Caco-2 (cell line): ENCODE results near the gene TIGD4. TPM values are rescaled to one million over a fixed set of nuclear protein-coding genes. Genes with fewer than 3 reads are reported as not detected.

Source experiments
- BruUV-seq: library from RNA; stranded (reverse); fragments of 400-500 nt; replicated peaks from 2 replicates; lab custom pipeline; 2021; lab: Mats Ljungman, UMichigan
- CTCF ChIA-PET: fragments of 300-600 bp; sonication (Branson Sonifier 250); formaldehyde crosslinking; loops from one replicate; lab custom pipeline; 2022; ENCODE audit warnings: antibody characterized with exemption; lab: Charles Lee
- POLR2A ChIA-PET: fragments of 300-600 bp; sonication (Branson Sonifier 250); formaldehyde crosslinking; loops from one replicate; lab custom pipeline; 2022; ENCODE audit warnings: antibody characterized with exemption; lab: Charles Lee
- DNase-seq, 2 experiments: peaks; one replicate each; pipeline versions ENCODE4 v3.0.0 to v3.0.0-alpha.2; 2020 to 2022
- H3K27me3 ChIP-seq: replicated peaks from 2 replicates; pipeline ENCODE4 v1.6.0; 2011; ENCODE audit warnings: low read length; ENCODE audit not compliant: control insufficient read depth, insufficient read depth
- H3K36me3 ChIP-seq: 2 replicates; pipeline ENCODE4 v1.5.1; 2011; ENCODE audit warnings: low read length; ENCODE audit not compliant: control insufficient read depth, insufficient read depth
- H3K4me1 ChIP-seq: fragments of 250-450 bp; sonication (Bioruptor Pico); 2 replicates; pipeline ENCODE4 v1.5.1; 2020; ENCODE audit warnings: mild to moderate bottlenecking
- H3K4me3 ChIP-seq: 2 replicates; pipeline ENCODE4 v1.5.1; 2011; ENCODE audit warnings: low read depth, mild to moderate bottlenecking, control low read depth, low read length
- H3K9me3 ChIP-seq: fragments of 250-450 bp; sonication (Bioruptor Pico); 2 replicates; pipeline ENCODE4 v1.5.1; 2020; ENCODE audit warnings: mild to moderate bottlenecking, moderate library complexity
- H3K27ac Mint-ChIP-seq: one replicate; pipeline ENCODE4 v1.8.0; 2022; ENCODE audit warnings: mixed read lengths; ENCODE audit not compliant: unreplicated experiment
- H3K27me3 Mint-ChIP-seq: one replicate; pipeline ENCODE4 v1.8.0; 2022; ENCODE audit warnings: mixed read lengths; ENCODE audit not compliant: insufficient read depth, unreplicated experiment
- H3K36me3 Mint-ChIP-seq: one replicate; pipeline ENCODE4 v1.8.0; 2022; ENCODE audit warnings: mild to moderate bottlenecking, mixed read lengths; ENCODE audit not compliant: insufficient read depth, unreplicated experiment
- H3K4me1 Mint-ChIP-seq: one replicate; pipeline ENCODE4 v1.8.0; 2022; ENCODE audit warnings: low read depth, mixed read lengths; ENCODE audit not compliant: unreplicated experiment
- H3K4me3 Mint-ChIP-seq: one replicate; pipeline ENCODE4 v1.8.0; 2022; ENCODE audit warnings: mild to moderate bottlenecking, moderate library complexity, mixed read lengths; ENCODE audit not compliant: unreplicated experiment
- H3K9me3 Mint-ChIP-seq: one replicate; pipeline ENCODE4 v1.8.0; 2022; ENCODE audit warnings: mixed read lengths; ENCODE audit not compliant: unreplicated experiment
- intact Hi-C: fragments of 100-400 bp; cut with micrococcal nuclease; formaldehyde crosslinking; loops from one replicate; pipeline ENCODE4 v1.10.0; 2022; ENCODE audit not compliant: unreplicated experiment
- total RNA-seq: library from RNA; stranded (reverse); gene quantifications from 2 replicates; pipeline ENCODE4 v1.2.3, GENCODE V29; 2022
- TF ChIP-seq, protein P1 (sequence below), 2 experiments: fragments of 200-600 bp in 1 of 2; IDR thresholded peaks; 1 replicate in 1 of 2; 2 replicates in 1 of 2; pipeline versions ENCODE4 v1.5.1 to v1.8.0; 2011 to 2022; ENCODE audit warnings: antibody characterized with exemption in 1 of 2, control low read depth in 1 of 2, inconsistent platforms in 1 of 2, low read depth in 1 of 2, low read length in 1 of 2, mild to moderate bottlenecking in 1 of 2, moderate library complexity in 1 of 2; ENCODE audit not compliant: insufficient read depth in 1 of 2, severe bottlenecking in 1 of 2, unreplicated experiment in 1 of 2

The TIGD4 gene
- total RNA-seq, 1 experiment from 2014 or later: 1.0 TPM

DNA sequence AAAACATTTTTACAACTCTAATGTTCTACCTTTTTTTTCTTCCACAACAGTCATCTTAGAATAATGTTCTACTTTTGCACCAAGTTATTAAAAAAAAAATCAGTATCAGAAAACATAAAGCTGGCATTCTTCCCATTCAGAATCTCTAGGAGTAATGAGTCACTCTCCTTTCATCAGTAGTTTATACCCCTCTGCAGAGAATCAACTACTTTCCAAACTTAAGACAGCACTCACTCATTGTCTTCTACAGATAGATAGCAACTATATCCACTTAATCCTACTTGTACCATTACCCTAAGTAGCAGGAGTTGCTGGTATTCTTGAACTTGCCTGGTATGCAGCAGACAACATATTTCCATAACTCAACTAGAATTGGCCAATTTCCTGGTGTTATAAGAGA is 3.2 kb downstream of the TIGD4 start:
- no peaks in the 10 kb centered on the region for H3K9me3 Mint-ChIP-seq
- intact Hi-C loops: no loop called here
- POLR2A ChIA-PET: no interaction called here
- Histone ChIP-seq H3K36me3 (no peaks in the 10 kb centered on the region), H3K27me3 (no peaks in the 10 kb centered on the region), H3K4me1 (peaks cover 5% of the 10 kb centered on the region; the same call in 1 of the 2 replicates), H3K4me3 (no peak overlapping the region), H3K9me3 (no peaks in the 10 kb centered on the region)
- H3K36me3 Mint-ChIP-seq: peaks cover 9% of the 10 kb centered on the region
- no peak overlapping the region for H3K27ac Mint-ChIP-seq
- no peaks in the 10 kb centered on the region for H3K4me1 Mint-ChIP-seq
- H3K27me3 Mint-ChIP-seq: no peaks in the 10 kb centered on the region
- DNase-seq: no peak
- no peak overlapping the region for H3K4me3 Mint-ChIP-seq
- BruUV-seq: no TSS peak
- CTCF ChIA-PET: no interaction called here
- TF ChIP-seq, protein P1, sequence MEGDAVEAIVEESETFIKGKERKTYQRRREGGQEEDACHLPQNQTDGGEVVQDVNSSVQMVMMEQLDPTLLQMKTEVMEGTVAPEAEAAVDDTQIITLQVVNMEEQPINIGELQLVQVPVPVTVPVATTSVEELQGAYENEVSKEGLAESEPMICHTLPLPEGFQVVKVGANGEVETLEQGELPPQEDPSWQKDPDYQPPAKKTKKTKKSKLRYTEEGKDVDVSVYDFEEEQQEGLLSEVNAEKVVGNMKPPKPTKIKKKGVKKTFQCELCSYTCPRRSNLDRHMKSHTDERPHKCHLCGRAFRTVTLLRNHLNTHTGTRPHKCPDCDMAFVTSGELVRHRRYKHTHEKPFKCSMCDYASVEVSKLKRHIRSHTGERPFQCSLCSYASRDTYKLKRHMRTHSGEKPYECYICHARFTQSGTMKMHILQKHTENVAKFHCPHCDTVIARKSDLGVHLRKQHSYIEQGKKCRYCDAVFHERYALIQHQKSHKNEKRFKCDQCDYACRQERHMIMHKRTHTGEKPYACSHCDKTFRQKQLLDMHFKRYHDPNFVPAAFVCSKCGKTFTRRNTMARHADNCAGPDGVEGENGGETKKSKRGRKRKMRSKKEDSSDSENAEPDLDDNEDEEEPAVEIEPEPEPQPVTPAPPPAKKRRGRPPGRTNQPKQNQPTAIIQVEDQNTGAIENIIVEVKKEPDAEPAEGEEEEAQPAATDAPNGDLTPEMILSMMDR (IDR thresholded peaks at IDR 0.05; ENCODE audit: insufficient read depth in 1 of 2, low read depth in 1 of 2, low read length in 1 of 2, severe bottlenecking in 1 of 2, unreplicated experiment in 1 of 2): no peak

DNA sequence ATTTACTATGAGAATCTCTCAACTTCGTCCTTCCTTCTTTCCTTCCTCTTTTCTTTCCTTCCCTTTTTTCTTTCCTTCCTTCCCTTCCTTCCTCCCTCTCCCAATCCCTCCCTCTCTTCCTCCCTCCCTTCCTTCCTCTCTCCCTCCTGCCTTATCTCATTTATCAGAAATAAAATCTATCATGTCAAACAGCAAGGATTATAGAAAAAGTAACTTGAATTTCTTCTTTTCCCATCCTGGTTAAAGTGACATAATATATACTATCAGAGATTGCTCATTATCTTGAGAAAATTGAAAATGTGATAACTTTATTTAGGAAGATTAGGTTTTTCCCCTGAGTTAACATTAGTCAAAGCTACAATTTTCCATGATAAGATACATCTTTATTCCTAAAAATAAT is 5.6 kb downstream of the TIGD4 start:
- Mint-ChIP-seq H3K9me3 (no peaks in the 10 kb centered on the region), H3K27me3 (no peaks in the 10 kb centered on the region), H3K4me1 (no peaks in the 10 kb centered on the region), H3K27ac (no peak overlapping the region), H3K36me3 (no peaks in the 10 kb centered on the region), H3K4me3 (no peak overlapping the region)
- ChIA-PET CTCF (no interaction called here), POLR2A (no interaction called here)
- Histone ChIP-seq H3K4me1 (peaks cover 5% of the 10 kb centered on the region; the same call in 1 of the 2 replicates), H3K27me3 (no peaks in the 10 kb centered on the region), H3K4me3 (no peak overlapping the region), H3K36me3 (no peaks in the 10 kb centered on the region), H3K9me3 (no peaks in the 10 kb centered on the region)
- BruUV-seq: no TSS peak
- no peak for DNase-seq
- TF ChIP-seq, protein P1 (IDR thresholded peaks at IDR 0.05; ENCODE audit: insufficient read depth in 1 of 2, low read depth in 1 of 2, low read length in 1 of 2, severe bottlenecking in 1 of 2, unreplicated experiment in 1 of 2): no peak
- intact Hi-C loops: no loop called here

DNA sequence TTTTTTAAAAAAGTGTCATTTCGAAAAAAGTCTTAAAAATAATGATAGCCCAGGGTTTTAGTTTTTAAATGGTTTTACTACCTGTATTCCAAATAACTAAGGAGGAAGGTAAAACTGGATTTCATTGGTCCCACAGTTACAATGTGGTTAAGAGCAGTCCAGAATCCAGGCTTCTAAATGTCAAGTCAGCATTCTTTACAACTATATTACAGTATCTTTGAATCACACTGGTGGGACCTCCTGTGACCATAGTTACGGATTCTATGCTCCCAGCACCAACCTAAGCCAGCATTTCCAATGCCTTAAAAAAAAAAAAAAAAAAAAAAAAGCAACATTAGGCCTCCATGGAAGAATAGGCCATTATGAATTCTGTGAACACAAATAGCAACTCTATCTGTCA is 6.2 kb downstream of the TIGD4 start:
- Mint-ChIP-seq H3K4me1 (no peaks in the 10 kb centered on the region), H3K27me3 (no peaks in the 10 kb centered on the region), H3K9me3 (no peaks in the 10 kb centered on the region), H3K36me3 (no peaks in the 10 kb centered on the region), H3K4me3 (no peak overlapping the region), H3K27ac (no peak overlapping the region)
- Histone ChIP-seq H3K36me3 (no peaks in the 10 kb centered on the region), H3K27me3 (no peaks in the 10 kb centered on the region), H3K4me3 (no peak overlapping the region), H3K9me3 (no peaks in the 10 kb centered on the region), H3K4me1 (peaks cover 2% of the 10 kb centered on the region; the same call in 1 of the 2 replicates)
- BruUV-seq: no TSS peak
- no peak for DNase-seq
- CTCF ChIA-PET: no interaction called here
- TF ChIP-seq, protein P1 (IDR thresholded peaks at IDR 0.05; ENCODE audit: insufficient read depth in 1 of 2, low read depth in 1 of 2, low read length in 1 of 2, severe bottlenecking in 1 of 2, unreplicated experiment in 1 of 2): no peak
- intact Hi-C loops: no loop called here
- POLR2A ChIA-PET: no interaction called here
